ENCODE results near the gene BDNF.

- TF ChIP-seq CTCF (conservative IDR thresholded peaks at IDR 0.05) (no peak), ZFX (IDR thresholded peaks at IDR 0.05) (no peak)
Measured at GRCh38 chr11:27707676-27708075, 7.4 kb upstream of the BDNF start.

Data from C4-2B (cell line).